GM04504 (cell line): ENCODE measurements around the gene DNAJB7.
"Not testable (repeated sequence)": the region's sequence is repeated elsewhere in the genome, so short reads cannot be mapped to it uniquely, and the experiment has no call there.

Experiments used
- DNase-seq: peaks from one replicate; pipeline ENCODE4 v3.0.0-alpha.2; 2012; ENCODE audit warnings: low read depth

The DNAJB7 gene

GRCh38 chr22:40844951-40845350 lies 17.0 kb downstream of the DNAJB7 start:
- DNase-seq: no peak

DNA sequence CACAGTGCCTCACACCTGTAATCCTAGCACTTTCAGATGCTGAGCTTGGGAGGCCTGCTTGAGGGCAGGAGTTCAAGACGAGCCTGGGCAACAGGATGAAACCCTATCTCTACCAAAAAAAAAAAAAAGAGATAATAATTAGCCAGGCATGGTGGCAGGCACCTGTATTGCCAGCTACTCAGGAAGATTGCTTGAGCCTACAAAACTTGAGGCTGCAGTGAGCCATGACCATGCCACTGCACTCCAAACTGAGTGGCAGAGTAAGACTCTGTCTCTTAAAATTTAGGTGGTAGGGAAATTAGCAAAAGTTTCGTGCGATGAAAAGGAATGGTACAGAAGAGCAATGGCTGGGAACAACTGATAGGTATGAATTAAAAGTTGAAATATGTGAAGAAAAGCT lies 23.4 kb downstream of the DNAJB7 start:
- no peak for DNase-seq

- no peak for DNase-seq
Observed at GRCh38 chr22:40834619-40835018, 27.3 kb downstream of the DNAJB7 start.

- no peak for DNase-seq
Observed at GRCh38 chr22:40829131-40829530, 32.8 kb downstream of the DNAJB7 start.

DNA sequence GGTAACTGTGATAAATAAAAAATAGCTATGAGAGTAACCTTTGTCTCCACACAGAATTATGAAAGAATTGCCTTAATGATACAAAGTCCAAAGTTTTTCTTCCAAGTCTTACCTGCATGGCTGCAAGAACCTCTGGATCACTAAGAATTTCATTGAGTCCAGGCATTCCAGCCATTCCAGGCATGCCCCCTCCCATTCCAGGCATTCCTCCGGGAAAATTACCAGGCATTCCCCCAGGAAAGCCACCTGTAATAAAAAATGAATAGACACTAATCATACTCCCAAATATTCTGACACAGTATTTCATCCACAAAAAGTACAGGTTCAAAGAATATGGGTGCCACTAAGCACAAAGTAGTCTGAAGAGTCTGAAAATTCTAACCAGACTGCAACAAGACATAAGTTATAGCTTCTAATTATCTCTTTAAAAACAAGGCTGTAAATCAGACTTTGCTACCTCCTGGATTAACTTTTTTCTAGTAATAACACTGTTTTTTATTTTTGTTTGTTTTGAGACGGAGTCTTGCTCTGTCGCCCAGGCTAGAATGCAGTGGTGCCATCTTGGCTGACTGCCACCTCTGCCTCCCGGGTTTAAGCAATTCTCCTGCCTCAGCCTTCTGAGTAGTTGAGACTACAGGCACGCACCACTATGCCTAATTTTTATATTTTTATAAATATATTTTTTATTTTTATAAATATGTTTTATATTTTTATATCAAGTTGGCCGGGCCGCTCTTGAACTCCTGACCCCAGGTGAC lies 34.8 kb downstream of the DNAJB7 start:
- DNase-seq: no peak

- DNase-seq: not testable (repeated sequence)
Observed at GRCh38 chr22:40826292-40826691, 35.6 kb downstream of the DNAJB7 start.

DNA sequence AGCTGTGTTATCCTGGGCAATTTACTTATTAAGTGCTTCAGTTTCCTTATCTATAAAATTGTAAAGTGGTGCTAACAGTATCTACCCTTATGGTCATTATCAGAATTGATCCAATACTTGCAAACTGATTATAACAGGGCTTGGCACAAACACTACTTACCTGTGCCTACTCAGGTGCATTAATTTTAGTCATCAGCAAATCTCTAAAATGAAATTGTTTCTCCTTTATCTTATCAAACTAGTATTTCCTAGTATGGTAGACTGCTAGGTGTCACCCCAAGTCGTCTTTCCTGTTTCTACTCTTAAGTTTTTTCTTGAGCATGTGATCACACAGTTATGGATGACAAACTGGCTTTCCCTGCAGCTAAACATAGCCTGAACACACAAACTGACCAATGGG lies 38.5 kb downstream of the DNAJB7 start:
- DNase-seq: no peak

DNA sequence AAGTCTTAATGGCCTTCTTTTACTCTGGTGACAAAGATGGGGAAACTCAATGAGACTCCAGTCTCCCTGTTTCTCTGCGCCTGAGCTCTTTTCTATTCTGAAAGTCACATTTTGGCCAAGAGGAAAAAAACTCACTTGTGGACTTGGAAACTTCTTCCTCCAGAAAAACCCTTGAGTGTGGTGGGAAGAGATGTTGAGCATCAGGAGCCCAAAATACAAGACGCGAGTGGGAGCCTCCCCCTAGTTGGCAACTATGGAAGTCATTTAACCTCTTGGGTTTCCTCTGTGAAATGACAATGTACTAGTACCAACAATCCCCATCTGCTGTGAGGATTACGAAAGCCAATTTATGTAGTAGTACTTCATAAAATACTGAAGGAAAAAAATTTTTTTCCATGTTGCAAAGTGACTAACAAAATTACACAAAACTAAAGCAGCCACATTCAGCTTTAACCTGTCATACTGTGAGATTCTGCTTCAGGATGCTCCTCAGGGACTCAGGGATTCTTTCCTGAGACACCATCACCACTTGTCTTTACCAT lies 42.2 kb downstream of the DNAJB7 start:
- DNase-seq: no peak

- peak; percentile 55 for DNase-seq
Observed at GRCh38 chr22:40818747-40819598, 42.9 kb downstream of the DNAJB7 start, which contains the start of gene SLC25A17. Gene SLC25A17 (minus strand): TSS chr22:40819346. CDS start chr22:40819248, 98 bp downstream.

GRCh38 chr22:40818192-40818746 lies 43.6 kb downstream of the DNAJB7 start:
- no peak for DNase-seq

GRCh38 chr22:40817737-40818136 lies 44.2 kb downstream of the DNAJB7 start:
- no peak for DNase-seq

DNA sequence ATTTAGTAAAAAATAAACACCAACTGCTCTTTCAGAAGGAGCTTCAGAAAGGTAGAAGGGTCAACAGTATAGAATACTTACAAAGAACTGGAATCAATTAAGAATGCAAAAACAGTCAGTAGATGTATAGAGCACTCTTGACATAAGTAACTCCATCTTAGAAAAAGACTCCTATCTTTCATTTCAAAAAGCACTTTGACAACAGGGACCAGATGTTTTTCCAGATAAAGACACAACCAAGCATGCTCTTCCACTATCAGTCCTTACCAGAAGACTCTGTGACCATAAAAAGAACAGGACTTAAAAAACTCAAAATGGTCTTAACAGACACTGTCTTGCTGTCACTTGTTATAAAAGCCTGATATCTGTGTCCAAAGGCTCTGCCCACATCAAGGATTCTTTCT lies 48.0 kb downstream of the DNAJB7 start:
- DNase-seq: no peak
